Lower leg skin (tissue), 4 donors: Measurements from ENCODE around the gene WDFY2. TPM values are rescaled to one million over a fixed set of nuclear protein-coding genes. Genes with fewer than 3 reads are reported as not detected.

Experiments
- DNase-seq, 2 donors: peaks; one replicate each; pipeline ENCODE4 v3.0.0-alpha.2; 2019; ENCODE audit warnings: low spot score in 2 of 2
- H3K4me3 ChIP-seq: fragments of 200-600 bp; sonication (generic); 2 replicates; pipeline ENCODE4 v1.5.1; 2017; ENCODE audit warnings: mild to moderate bottlenecking, low read depth; ENCODE audit not compliant: poor library complexity, severe bottlenecking
- CTCF ChIP-seq, 3 donors: fragments of 450-650 bp; IDR thresholded peaks; one replicate each; pipeline ENCODE4 v1.5.1; 2016; ENCODE audit warnings: antibody characterized with exemption in 3 of 3, mild to moderate bottlenecking in 3 of 3, moderate library complexity in 2 of 3
- POLR2A ChIP-seq, 2 donors: fragments of 450-650 bp; IDR thresholded peaks; one replicate each; pipeline ENCODE4 v1.6.1; 2016 to 2017; ENCODE audit warnings: antibody characterized with exemption in 2 of 2, mild to moderate bottlenecking in 1 of 2, moderate library complexity in 1 of 2
- WGBS, 2 donors: methylation state at CpG; one replicate each; pipeline ENCODE4 v1.1.5; 2018; 5-methylcytosine and 5-hydroxymethylcytosine counted together
- intact Hi-C: fragments of 100-400 bp; cut with DNase I; formaldehyde crosslinking; loops from one replicate; pipeline ENCODE4 v1.15.0; 2023; ENCODE audit warnings: low total_unique reads
- total RNA-seq, 4 donors: library from RNA; depleted of rRNA; stranded (reverse); fragments of >200 nt; gene quantifications; one replicate each; pipeline ENCODE4 v1.1.0, GENCODE V29; 2016

Gene WDFY2
- total RNA-seq, 4 donors from 2014 or later = 20.1 to 40.3 (median 22.4) TPM

- no peak overlapping the region for H3K4me3 ChIP-seq
- WGBS, 2 donors = 69 to 77% methylated on average over 5 of the region's 5 CpGs
- no peak for DNase-seq
- TF ChIP-seq POLR2A (IDR thresholded peaks at IDR 0.05) = no peak
- TF ChIP-seq CTCF (IDR thresholded peaks at IDR 0.05) = no peak
- intact Hi-C loops = no loop called here
Observed at GRCh38 chr13:51807041-51807440, 222.8 kb downstream of the WDFY2 start.

GRCh38 chr13:51808811-51809210, 224.5 kb downstream of the WDFY2 start:
- no peak for DNase-seq
- TF ChIP-seq POLR2A (IDR thresholded peaks at IDR 0.05) (no peak), CTCF (IDR thresholded peaks at IDR 0.05) (no peak)
- H3K4me3 ChIP-seq = no peak overlapping the region
- intact Hi-C loops = no loop called here

GRCh38 chr13:51811046-51811445, 226.8 kb downstream of the WDFY2 start:
- no peak for DNase-seq
- intact Hi-C loops = no loop called here

GRCh38 chr13:51811920-51812451, 227.7 kb downstream of the WDFY2 start:
- TF ChIP-seq POLR2A (IDR thresholded peaks at IDR 0.05) (no peak), CTCF (IDR thresholded peaks at IDR 0.05) (no peak)
- 54 to 75% methylated on average over 4 of the region's 4 CpGs for WGBS, 2 donors

More at GRCh38 chr13:51811046-51811445, 226.8 kb downstream of the WDFY2 start:
- WGBS, 2 donors = 80 to 84% methylated on average over 12 of the region's 12 CpGs
- no peak for TF ChIP-seq POLR2A (IDR thresholded peaks at IDR 0.05)
- no peak for TF ChIP-seq CTCF (IDR thresholded peaks at IDR 0.05)
- no peak overlapping the region for H3K4me3 ChIP-seq

GRCh38 chr13:51814071-51814470, 229.8 kb downstream of the WDFY2 start:
- intact Hi-C loops = no loop called here
- no peak for TF ChIP-seq POLR2A (IDR thresholded peaks at IDR 0.05)
- TF ChIP-seq CTCF (IDR thresholded peaks at IDR 0.05) = no peak
- WGBS, 2 donors = 97 to 100% methylated on average over 2 of the region's 2 CpGs
- no peak overlapping the region for H3K4me3 ChIP-seq
- no peak for DNase-seq

More at GRCh38 chr13:51811920-51812451, 227.7 kb downstream of the WDFY2 start:
- H3K4me3 ChIP-seq = no peak overlapping the region
- intact Hi-C loops = no loop called here
- no peak for DNase-seq
